ENCODE results near the gene ADSS1.

Gene ADSS1

DNA sequence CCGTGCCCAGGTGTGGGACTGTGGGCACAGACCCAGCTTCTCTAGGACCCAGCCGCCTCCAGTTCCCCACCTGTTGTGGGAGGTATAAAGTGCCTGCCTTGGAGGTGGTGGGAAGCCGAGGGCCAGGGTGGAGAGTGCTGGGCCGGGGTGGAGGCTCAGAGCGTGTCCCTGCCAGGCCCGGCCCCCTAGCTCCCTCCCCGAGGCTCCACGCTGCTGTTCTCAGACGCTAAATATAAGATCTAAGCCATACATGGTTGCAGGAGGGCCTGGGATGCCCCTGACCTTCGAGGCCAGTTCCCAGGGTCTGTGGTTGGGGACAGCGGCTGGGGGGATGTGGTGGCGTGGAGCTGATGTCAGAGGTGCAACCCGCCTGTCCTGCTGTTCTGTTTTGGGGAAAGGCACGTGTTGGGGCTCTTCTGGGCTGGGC lies 23.8 kb upstream of the ADSS1 start:
- no peak for DNase-seq

- no peak for DNase-seq
Measured at GRCh38 chr14:104700747-104701217, 23.2 kb upstream of the ADSS1 start.

DNA sequence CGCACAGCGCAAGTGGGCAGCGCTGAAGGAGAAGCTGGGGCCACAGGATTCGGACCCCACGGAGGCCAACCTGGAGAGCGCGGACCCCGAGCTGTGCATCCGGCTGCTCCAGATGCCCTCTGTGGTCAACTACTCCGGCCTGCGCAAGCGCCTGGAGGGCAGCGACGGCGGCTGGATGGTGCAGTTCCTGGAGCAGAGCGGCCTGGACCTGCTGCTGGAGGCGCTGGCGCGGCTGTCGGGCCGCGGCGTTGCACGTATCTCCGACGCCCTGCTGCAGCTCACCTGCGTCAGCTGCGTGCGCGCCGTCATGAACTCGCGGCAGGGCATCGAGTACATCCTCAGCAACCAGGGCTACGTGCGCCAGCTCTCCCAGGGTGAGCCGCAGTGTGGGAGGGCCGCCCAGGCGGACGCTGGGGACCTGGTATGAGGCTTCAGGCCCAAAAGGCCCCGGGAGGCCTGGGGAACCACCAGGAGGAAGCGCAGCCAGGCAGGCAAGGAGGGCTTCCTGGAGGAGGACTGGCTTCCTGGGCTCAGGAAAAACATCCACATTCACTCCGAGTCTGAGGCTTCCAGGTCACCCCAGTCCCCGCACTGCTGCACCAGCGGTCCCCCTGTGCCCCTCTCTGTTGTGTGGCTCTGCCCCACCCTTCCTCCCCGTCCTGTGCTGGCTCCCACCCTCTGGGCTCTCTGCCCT lies 22.5 kb upstream of the ADSS1 start:
- DNase-seq: no peak

DNA sequence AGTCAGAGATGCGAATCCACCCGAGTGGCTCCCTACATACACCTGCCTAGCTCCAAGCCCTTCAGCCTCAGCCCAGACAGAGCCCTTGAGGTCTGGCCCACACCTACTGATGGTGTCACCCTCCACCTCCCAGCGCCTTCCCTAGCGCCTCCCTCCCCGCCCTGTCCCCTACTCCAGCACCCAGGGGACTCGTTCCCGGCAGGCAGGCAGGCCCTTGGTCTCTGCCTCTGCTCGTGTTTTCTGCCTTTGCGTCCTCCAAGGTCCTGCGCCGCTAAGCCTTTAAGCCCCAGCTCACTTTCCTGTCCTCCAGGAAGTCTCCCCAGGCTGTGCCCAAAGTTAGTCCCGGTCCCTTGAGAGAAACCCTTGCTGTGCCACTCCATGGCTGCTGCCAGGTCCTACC lies 21.9 kb upstream of the ADSS1 start:
- no peak for DNase-seq

DNA sequence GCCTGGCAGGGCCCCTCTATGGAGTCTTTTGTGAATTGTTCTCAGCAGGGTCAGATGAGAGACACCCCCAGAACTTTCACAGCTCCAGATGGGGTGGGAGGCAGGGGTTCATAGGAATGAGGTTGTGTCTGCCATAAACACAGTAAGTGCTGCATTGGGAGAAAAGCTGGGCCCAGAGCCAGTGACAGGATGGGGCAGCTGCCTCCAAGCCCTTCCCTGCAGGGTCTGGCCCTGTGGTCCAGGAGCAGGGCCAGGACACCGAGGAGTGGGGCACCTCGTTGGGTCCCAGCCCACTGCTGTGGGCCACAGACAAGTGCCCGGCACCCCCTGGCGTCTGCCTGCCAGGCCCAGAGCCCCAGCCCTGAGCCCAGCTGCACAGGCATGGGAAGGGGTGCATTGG lies 21.4 kb upstream of the ADSS1 start:
- no peak for DNase-seq

GRCh38 chr14:104703269-104703668 lies 20.8 kb upstream of the ADSS1 start:
- DNase-seq: no peak

GRCh38 chr14:104704252-104704651 lies 19.8 kb upstream of the ADSS1 start:
- no peak for DNase-seq

DNA sequence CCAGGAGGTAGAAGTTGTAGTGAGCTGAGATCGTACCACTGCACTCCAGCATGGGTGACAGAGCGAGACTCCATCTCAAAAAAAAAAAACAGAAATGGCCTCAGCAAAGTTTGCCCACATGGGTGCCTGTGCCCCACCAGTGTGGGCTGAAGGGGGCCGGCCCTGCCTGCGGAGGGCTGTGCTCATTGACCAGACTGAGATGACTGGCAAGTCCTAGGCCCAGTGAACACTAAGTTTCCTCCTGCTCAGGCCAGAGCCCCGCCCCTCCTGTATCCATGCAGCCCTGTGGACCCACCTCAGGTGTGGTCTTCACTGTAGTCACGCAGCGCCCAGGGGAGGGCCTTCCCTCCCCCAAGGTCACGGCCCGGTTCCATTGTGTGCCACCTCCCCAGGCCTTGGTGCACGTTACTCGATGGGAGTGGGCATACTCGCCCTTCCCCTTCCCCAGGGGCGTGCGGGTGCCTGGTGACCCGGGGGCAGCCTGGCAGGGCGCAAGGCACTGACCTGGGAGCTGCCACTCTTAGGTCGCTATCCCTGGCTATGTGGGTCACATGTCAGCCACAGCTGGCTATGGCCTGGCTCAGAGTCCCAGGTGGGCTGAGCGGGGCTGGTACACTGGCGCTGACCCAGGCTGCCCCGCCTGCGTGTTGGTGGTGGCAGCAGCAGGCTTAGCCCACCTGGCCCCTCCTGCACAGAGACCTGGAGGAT lies 18.5 kb upstream of the ADSS1 start:
- DNase-seq: no peak

DNA sequence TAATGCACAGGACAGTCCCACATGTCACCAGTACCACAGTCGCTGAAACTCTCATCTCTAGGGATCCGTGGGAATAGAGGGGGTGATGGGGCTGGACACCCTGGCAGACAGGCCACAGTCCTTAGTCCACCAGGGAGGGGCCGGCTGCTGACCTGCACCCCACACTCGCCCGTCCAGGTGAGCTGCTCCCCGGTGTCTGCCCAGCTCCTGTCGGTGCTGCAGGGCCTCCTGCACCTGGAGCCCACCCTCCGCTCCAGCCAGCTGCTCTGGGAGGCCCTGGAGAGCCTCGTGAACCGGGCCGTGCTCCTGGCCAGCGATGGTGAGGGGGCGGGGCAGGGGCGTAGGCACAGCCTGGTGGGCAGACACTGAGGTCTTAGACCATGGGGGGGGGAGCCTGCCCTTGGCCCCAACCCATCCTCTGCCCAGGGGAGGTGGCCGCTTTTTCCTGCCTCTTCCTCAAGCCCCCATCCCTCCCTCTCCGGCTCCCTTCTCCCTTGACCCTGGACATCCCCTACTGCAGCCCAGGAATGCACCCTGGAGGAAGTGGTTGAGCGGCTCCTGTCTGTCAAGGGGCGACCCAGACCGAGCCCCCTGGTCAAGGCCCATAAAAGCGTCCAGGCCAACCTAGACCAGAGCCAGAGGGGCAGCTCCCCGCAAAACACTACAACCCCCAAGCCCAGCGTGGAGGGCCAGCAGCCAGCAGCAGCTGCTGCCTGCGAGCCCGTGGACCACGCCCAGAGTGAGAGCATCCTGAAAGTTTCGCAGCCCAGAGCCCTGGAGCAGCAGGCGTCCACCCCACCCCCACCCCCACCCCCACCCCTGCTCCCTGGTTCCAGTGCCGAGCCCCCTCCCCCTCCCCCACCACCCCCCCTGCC lies 17.1 kb upstream of the ADSS1 start:
- no peak for DNase-seq

DNA sequence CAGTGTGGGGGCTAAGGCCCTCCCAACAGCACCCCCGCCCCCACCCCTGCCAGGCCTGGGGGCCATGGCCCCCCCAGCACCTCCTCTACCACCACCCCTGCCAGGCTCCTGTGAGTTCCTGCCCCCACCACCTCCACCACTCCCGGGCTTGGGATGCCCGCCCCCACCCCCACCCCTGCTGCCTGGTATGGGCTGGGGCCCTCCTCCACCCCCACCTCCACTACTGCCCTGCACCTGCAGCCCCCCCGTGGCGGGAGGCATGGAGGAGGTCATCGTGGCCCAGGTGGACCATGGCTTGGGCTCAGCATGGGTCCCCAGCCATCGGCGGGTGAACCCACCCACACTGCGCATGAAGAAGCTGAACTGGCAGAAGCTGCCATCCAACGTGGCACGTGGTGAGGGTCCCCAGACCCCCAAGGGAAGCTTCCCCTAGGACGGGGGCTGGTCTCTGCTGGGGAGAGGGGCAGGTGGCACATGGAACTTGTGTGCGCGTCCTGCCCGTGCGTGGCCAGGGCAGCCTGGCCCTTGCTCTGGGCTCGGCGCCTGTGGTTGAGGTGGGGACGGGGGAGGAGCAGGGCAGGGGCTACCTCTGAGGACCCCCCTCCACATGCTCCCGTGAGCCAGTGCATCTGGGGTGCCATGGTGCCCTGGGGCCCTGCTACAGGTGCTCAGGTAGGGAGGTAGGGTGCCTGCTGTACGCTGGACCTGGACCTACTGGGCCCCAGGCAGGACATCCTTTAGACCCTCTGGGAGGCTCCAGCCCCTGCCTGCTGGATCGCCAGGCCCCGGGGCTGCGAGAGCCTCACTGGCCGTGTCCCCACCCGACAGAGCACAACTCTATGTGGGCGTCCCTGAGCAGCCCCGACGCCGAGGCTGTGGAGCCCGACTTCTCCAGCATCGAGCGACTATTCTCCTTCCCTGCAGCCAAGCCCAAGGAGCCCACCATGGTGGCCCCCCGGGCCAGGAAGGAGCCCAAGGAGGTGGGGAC lies 16.1 kb upstream of the ADSS1 start:
- no peak for DNase-seq

DNA sequence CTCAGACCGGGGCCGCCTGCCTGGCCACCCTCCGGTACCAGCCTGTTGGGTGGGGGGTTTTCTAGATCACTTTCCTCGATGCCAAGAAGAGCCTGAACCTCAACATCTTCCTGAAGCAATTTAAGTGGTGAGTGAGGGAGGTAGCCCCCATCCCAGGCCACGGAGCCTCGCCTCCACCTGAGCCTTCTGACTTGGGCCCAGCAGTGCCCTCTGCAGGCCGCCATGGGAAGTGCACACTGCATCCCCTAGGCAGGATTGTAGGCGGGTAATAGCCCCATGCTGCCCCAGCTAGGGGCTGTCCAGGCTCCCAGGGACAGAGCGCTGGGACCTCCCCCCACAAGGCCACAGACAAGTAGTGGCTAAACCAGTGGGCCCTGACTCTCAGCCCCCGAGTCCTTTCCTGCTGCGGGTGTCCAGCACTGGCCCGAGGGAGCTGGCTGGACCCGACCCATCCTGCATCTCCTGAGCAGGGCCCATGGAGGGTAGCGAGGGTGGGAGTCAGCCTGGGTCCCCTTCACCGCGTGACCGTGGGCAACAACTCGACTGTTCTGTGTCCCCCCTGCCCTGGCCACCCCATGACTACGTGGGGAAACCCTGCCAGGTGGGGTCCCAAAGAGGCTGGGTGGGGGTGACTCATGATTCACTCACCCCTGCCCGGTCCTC lies 15.3 kb upstream of the ADSS1 start:
- DNase-seq: peak; percentile 61

- no peak for DNase-seq
Measured at GRCh38 chr14:104709387-104710039, 14.5 kb upstream of the ADSS1 start.

DNA sequence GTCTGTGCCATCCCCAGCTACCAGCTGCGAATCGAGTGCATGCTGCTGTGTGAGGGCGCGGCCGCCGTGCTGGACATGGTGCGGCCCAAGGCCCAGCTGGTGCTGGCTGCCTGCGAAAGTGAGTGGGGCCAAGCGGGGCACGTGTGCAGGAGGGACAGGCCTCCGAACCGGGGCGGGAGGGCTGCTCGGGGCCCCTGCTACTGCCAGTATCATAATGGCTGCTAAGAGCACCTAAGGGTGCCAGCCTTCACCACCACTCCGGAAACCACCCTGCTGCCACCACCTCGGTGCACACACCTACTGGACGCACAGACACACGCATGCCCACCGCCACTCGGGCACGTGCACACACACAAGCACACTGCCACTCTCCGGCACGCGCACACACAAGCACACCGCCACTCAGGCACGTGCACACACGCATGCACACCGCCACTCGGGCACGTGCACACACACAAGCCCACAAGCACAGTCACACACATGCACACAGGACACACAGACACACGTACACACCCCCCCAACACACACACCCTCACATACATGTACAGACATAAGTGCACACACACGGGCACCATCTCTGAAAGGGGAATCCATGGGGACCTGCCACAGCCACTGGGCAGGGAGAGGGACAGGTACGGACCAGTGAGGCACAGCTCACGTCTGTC lies 13.8 kb upstream of the ADSS1 start:
- DNase-seq: no peak

- DNase-seq: no peak
Measured at GRCh38 chr14:104712881-104713734, 10.9 kb upstream of the ADSS1 start.

GRCh38 chr14:104714066-104714465 lies 10.0 kb upstream of the ADSS1 start:
- DNase-seq: no peak

GRCh38 chr14:104714681-104715080 lies 9.3 kb upstream of the ADSS1 start:
- no peak for DNase-seq

GRCh38 chr14:104715416-104715815 lies 8.6 kb upstream of the ADSS1 start:
- DNase-seq: no peak

DNA sequence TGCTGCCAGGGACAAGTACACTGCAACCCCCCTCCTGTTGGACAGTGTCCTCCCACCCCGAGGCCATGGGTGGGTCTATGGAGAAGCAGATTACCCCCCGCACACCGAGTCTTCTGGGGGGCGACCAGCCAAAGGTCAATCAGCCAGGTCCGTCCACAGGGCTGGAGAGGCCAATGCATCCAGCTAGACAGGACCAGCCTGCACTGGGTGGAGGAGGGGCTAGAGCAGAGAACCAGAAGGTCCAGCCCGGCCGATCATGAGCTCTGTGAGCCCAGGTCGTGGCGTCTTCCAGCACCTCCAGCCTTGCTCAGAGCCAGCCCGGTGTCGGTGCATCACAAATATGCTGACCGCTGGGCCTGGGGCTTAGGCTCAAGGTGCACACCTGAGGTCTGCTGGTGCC lies 8.2 kb upstream of the ADSS1 start:
- DNase-seq: no peak

DNA sequence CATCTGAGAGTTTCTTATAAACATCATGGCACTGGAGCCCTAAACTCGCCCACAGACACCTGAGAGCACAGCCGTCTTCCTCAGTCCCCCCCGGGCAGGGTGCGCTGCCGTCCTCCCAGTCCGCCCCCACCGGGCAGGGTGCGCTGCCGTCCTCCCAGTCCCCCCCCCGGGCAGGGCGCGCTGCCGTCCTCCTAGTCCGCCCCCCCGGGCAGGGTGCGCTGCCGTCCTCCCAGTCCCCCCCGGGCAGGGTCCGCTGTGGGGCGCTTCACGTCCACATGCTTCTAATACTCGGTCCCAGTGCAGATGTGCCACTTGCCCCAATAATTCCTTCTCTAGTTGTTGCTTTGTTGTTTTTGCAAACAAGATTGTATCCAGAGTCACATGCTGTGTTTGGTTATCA lies 6.9 kb upstream of the ADSS1 start:
- no peak for DNase-seq

GRCh38 chr14:104717646-104718045 lies 6.4 kb upstream of the ADSS1 start:
- DNase-seq: no peak
